Epithelial cell of esophagus (primary cell): ENCODE data around the gene MAPK1IP1L.
A peak's percentile ranks its signal among the peaks of the same experiment; 100 is the strongest.
"Not testable (repeated sequence)": the region's sequence is repeated elsewhere in the genome, so short reads cannot be mapped to it uniquely, and the experiment has no call there.

ENCODE experiments used
- DNase-seq: peaks from one replicate; pipeline ENCODE4 v3.0.0; 2010; ENCODE audit warnings: low read depth
- H3K4me3 ChIP-seq: 2 replicates; pipeline ENCODE4 v1.5.1; 2011; ENCODE audit warnings: mild to moderate bottlenecking, low read length, control low read depth
- TF ChIP-seq, protein P1 (sequence below): IDR thresholded peaks from 2 replicates; pipeline ENCODE4 v1.5.1; 2011; ENCODE audit warnings: low read depth, mild to moderate bottlenecking, low read length, control low read depth, inconsistent platforms; ENCODE audit not compliant: insufficient read depth; ENCODE audit errors: missing control alignments

Gene MAPK1IP1L

GRCh38 chr14:55053500-55053899, 2.1 kb downstream of the MAPK1IP1L start:
- H3K4me3 ChIP-seq: peak overlapping the region; percentile 67
- TF ChIP-seq, protein P1, sequence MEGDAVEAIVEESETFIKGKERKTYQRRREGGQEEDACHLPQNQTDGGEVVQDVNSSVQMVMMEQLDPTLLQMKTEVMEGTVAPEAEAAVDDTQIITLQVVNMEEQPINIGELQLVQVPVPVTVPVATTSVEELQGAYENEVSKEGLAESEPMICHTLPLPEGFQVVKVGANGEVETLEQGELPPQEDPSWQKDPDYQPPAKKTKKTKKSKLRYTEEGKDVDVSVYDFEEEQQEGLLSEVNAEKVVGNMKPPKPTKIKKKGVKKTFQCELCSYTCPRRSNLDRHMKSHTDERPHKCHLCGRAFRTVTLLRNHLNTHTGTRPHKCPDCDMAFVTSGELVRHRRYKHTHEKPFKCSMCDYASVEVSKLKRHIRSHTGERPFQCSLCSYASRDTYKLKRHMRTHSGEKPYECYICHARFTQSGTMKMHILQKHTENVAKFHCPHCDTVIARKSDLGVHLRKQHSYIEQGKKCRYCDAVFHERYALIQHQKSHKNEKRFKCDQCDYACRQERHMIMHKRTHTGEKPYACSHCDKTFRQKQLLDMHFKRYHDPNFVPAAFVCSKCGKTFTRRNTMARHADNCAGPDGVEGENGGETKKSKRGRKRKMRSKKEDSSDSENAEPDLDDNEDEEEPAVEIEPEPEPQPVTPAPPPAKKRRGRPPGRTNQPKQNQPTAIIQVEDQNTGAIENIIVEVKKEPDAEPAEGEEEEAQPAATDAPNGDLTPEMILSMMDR: no peak
- DNase-seq: no peak

DNA sequence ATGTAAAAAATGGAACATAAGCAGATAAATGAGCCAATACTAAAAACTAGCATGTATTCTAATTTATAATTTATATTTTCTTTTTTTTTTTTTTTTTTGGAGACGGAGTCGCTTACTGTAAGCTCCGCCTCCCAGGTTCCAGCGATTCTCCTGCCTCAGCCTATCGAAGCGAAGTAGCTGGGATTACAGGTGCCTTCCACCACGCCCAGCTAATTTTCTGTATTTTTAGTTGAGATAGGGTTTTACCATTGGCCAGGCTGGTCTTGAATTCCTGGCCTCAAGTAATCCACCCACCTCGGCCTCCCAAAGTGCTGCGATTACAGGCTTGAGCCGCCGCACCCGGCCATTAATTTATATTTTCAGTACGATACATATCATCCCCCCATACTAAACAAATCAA, 2.7 kb downstream of the MAPK1IP1L start:
- TF ChIP-seq, protein P1: no peak
- DNase-seq: no peak
- no peak overlapping the region for H3K4me3 ChIP-seq

DNA sequence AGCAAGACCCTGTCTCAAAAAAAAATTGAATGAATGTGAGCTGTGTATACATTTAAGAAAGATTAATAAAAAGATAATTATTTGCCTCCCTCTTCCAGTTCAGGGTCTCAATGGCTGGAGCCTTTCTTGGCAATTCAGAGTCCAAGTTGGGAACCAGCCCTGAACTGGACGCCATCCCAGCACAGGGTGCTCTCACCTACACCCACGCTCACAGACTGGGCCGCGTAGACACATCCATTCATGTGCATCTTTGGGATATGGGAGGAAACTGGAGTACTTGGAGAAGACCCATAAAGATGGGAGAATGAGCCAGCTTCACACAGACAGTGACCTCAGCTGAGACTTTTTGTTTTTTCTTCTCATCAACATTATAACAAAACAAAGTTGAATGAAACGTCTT, 6.5 kb downstream of the MAPK1IP1L start:
- TF ChIP-seq, protein P1: no peak
- no peak overlapping the region for H3K4me3 ChIP-seq
- no peak for DNase-seq

- DNase-seq: no peak
- no peak overlapping the region for H3K4me3 ChIP-seq
- TF ChIP-seq, protein P1: no peak
Measured at GRCh38 chr14:55059333-55059732, 7.9 kb downstream of the MAPK1IP1L start.

DNA sequence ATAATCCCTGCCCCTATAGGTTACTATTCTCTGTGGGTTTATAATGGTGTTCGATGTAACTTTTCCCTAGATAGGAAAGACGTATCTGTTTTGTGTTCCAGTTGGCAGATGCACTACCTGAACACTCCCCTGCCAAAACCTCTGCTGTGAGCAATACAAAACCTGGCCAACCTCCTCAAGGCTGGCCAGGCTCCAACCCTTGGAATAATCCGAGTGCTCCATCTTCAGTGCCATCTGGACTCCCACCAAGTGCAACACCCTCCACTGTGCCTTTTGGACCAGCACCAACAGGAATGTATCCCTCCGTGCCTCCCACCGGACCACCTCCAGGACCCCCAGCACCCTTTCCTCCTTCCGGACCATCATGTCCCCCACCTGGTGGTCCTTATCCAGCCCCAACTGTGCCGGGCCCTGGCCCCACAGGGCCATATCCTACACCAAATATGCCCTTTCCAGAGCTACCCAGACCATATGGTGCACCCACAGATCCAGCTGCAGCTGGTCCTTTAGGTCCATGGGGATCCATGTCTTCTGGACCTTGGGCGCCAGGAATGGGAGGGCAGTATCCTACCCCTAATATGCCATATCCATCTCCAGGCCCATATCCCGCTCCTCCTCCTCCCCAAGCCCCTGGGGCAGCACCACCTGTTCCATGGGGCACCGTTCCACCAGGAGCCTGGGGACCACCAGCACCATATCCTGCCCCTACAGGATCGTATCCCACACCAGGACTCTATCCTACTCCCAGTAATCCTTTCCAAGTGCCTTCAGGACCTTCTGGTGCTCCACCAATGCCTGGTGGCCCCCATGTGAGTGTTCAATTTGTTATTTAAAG, 11.3 kb downstream of the MAPK1IP1L start:
- TF ChIP-seq, protein P1: no peak
- no peak for DNase-seq
- no peak overlapping the region for H3K4me3 ChIP-seq

DNA sequence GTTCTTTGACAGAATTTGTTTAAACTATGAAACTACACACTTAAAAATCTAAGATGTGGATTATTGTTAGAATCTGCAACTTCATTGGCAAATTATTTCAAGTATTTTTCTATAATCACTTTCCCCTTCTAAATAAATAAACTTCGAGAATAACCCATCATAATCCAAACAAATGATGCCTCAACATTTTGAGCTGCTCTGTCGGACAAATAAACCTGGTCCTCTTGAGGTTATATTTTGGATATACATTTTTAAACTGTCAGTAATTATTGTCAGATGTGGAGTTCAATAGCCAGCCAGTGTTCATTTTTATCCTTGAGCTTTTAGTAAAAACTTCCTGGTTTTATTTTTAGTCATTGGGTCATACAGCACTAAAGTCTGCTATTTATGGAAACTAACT, 13.4 kb downstream of the MAPK1IP1L start:
- not testable (repeated sequence) for H3K4me3 ChIP-seq, DNase-seq

DNA sequence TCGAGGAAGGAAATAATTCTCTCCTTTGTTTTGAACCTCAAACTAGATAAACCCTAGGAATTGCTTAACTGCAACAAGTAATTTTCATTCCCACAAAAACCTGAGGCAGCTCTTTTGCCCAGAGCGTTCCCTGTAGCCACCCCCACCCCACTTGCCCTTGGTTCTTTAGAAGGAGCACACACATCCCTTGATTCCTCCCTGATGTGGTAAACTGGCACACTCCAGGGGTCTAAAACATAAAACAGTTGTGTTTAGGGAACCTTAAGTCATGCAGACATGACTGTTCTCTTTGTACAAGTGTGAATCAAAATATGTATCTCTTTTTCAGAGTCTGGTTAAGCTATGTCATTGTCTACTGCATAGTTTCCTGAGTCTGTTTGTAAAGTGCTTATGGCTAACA, 14.0 kb downstream of the MAPK1IP1L start:
- DNase-seq: no peak
- TF ChIP-seq, protein P1: no peak

More for the DNA sequence above, 14.0 kb downstream of the MAPK1IP1L start:
- H3K4me3 ChIP-seq: no peak overlapping the region
